CD14-positive monocyte (primary cell): ENCODE results near the gene AMOTL1. TPM values are rescaled to one million over a fixed set of nuclear protein-coding genes. Genes with fewer than 3 reads are reported as not detected.
"Not testable (repeated sequence)": the region's sequence is repeated elsewhere in the genome, so short reads cannot be mapped to it uniquely, and the experiment has no call there.

Source experiments
- DNase-seq, 3 donors: peaks; one replicate each; pipeline ENCODE4 v3.0.0-alpha.2; 2011 to 2022
- H2AFZ ChIP-seq: 2 replicates; pipeline ENCODE4 v1.6.0; 2012; ENCODE audit warnings: mild to moderate bottlenecking, low read depth, low read length, inconsistent platforms; ENCODE audit not compliant: insufficient read depth, poor library complexity, severe bottlenecking
- H3K27ac ChIP-seq, 2 donors: 1 replicate in 1 of 2; 2 replicates in 1 of 2; pipeline ENCODE4 v1.5.1; 2012 to 2013; ENCODE audit warnings: low read length in 2 of 2, control low read depth in 1 of 2, inconsistent platforms in 1 of 2, low read depth in 1 of 2, mild to moderate bottlenecking in 1 of 2
- H3K27me3 ChIP-seq, 2 donors: one replicate each; pipeline versions ENCODE4 v1.6.0 to v1.6.1; 2011 to 2013; ENCODE audit warnings: low read length in 2 of 2; ENCODE audit not compliant: control insufficient read depth in 2 of 2, insufficient read depth in 2 of 2
- H3K36me3 ChIP-seq, 2 donors: replicated peaks in 1 of 2; 1 replicate in 1 of 2; 2 replicates in 1 of 2; pipeline versions ENCODE4 v1.5.1 to v1.6.1; 2012 to 2013; ENCODE audit warnings: low read length in 2 of 2, control low read depth in 1 of 2, inconsistent platforms in 1 of 2, mild to moderate bottlenecking in 1 of 2; ENCODE audit not compliant: insufficient read depth in 2 of 2, control insufficient read depth in 1 of 2
- H3K4me1 ChIP-seq, 2 donors: 1 replicate in 1 of 2; 2 replicates in 1 of 2; pipeline versions ENCODE4 v1.5.1 to v1.6.1; 2012 to 2013; ENCODE audit warnings: low read length in 2 of 2, control low read depth in 1 of 2, inconsistent platforms in 1 of 2, mild to moderate bottlenecking in 1 of 2, moderate library complexity in 1 of 2; ENCODE audit not compliant: insufficient read depth in 2 of 2, control insufficient read depth in 1 of 2
- H3K4me2 ChIP-seq: replicated peaks from 2 replicates; pipeline ENCODE3; 2012; ENCODE audit warnings: low read length, moderate library complexity, mild to moderate bottlenecking; ENCODE audit not compliant: poor library complexity, severe bottlenecking; ENCODE audit errors: extremely low read depth
- H3K4me3 ChIP-seq, 3 experiments: fragments of 200-600 bp in 1 of 3; sonication (generic) in 1 of 3; replicated peaks in 1 of 3; 1 replicate in 2 of 3; 2 replicates in 1 of 3; pipeline ENCODE4 v1.5.1; 2011 to 2013; ENCODE audit warnings: low read length in 3 of 3, mild to moderate bottlenecking in 3 of 3, control low read depth in 2 of 3, low read depth in 2 of 3, inconsistent platforms in 1 of 3, moderate library complexity in 1 of 3
- H3K79me2 ChIP-seq: 2 replicates; pipeline ENCODE4 v1.6.0; 2012; ENCODE audit warnings: mild to moderate bottlenecking, control low read depth, inconsistent platforms, low read length, moderate library complexity; ENCODE audit not compliant: insufficient read depth
- H3K9ac ChIP-seq: 2 replicates; pipeline ENCODE4 v1.6.0; 2017; ENCODE audit warnings: low read length, mild to moderate bottlenecking; ENCODE audit not compliant: insufficient read depth, poor library complexity, severe bottlenecking
- H3K9me3 ChIP-seq, 2 donors: replicated peaks in 1 of 2; 1 replicate in 1 of 2; 2 replicates in 1 of 2; pipeline versions ENCODE4 v1.5.1 to v1.6.1; 2012 to 2013; ENCODE audit warnings: low read length in 2 of 2, control low read depth in 1 of 2; ENCODE audit not compliant: control insufficient read depth in 1 of 2, insufficient read depth in 1 of 2
- H4K20me1 ChIP-seq: 2 replicates; pipeline ENCODE4 v1.6.0; 2012; ENCODE audit warnings: mild to moderate bottlenecking, low read length, control low read depth, moderate library complexity; ENCODE audit not compliant: insufficient read depth
- H3K27ac Mint-ChIP-seq, 7 donors: one replicate each; pipeline ENCODE4 v1.8.0; 2020; ENCODE audit warnings: mild to moderate bottlenecking in 7 of 7, mixed read lengths in 7 of 7, moderate library complexity in 6 of 7, inconsistent platforms in 2 of 7
- H3K27me3 Mint-ChIP-seq, 3 donors: one replicate each; pipeline ENCODE4 v1.8.0; 2021 to 2022; ENCODE audit warnings: low read depth in 3 of 3, mild to moderate bottlenecking in 3 of 3, mixed read lengths in 3 of 3, moderate library complexity in 3 of 3, inconsistent platforms in 1 of 3
- H3K36me3 Mint-ChIP-seq, 2 donors: one replicate each; pipeline ENCODE4 v1.8.0; 2020; ENCODE audit warnings: mixed read lengths in 2 of 2, inconsistent platforms in 1 of 2, mild to moderate bottlenecking in 1 of 2
- H3K4me1 Mint-ChIP-seq: one replicate; pipeline ENCODE4 v1.8.0; 2020; ENCODE audit warnings: mild to moderate bottlenecking, mixed read lengths
- H3K4me3 Mint-ChIP-seq, 2 donors: one replicate each; pipeline ENCODE4 v1.8.0; 2020; ENCODE audit warnings: mild to moderate bottlenecking in 2 of 2, mixed read lengths in 2 of 2, moderate library complexity in 1 of 2
- H3K9me3 Mint-ChIP-seq, 7 donors: one replicate each; pipeline ENCODE4 v1.8.0; 2020 to 2022; ENCODE audit warnings: mixed read lengths in 7 of 7, mild to moderate bottlenecking in 6 of 7, moderate library complexity in 6 of 7, inconsistent platforms in 2 of 7
- CTCF ChIP-seq: fragments of 200-600 bp; IDR thresholded peaks from one replicate; pipeline ENCODE4 v1.8.0; 2022; ENCODE audit warnings: antibody characterized with exemption, mild to moderate bottlenecking
- WGBS: methylation state at CpG from one replicate; pipeline ENCODE4 v1.1.5; 2013; ENCODE audit warnings: missing lambda C conversion rate; ENCODE audit not compliant: insufficient coverage; 5-methylcytosine and 5-hydroxymethylcytosine counted together
- intact Hi-C, 2 donors: fragments of 100-400 bp; cut with micrococcal nuclease; formaldehyde crosslinking; loops; one replicate each; pipeline versions ENCODE4 v1.15.0 to v1.15.1; 2023
- polyA plus RNA-seq, 3 donors: library from polyadenylated mRNA; depleted of rRNA in 1 of 3; unstranded in 2 of 3; stranded (reverse) in 1 of 3; fragments of 300-500 nt in 2 of 3; fragments of >200 nt in 1 of 3; fragmentation: Illumina TruSeq in 2 of 3; gene quantifications; 1 replicate in 2 of 3; 2 replicates in 1 of 3; pipeline ENCODE4 v1.2.3, GENCODE V29; 2012 to 2021

Gene AMOTL1
- polyA plus RNA-seq, 3 donors: 0.41 to 0.66 (median 0.46) TPM

- Mint-ChIP-seq H3K27me3 (peaks cover 0 to 3% (median 0%) of the 10 kb centered on the region in 3 donors), H3K4me3 (no peak overlapping the region), H3K4me1 (no peaks in the 10 kb centered on the region), H3K9me3 (no peaks in the 10 kb centered on the region), H3K27ac (no peak overlapping the region), H3K36me3 (no peaks in the 10 kb centered on the region)
- TF ChIP-seq CTCF: no peak
- H3K4me1 ChIP-seq: no peaks in the 10 kb centered on the region
- no peak overlapping the region for H3K4me2 ChIP-seq
- H3K36me3 ChIP-seq: no peaks in the 10 kb centered on the region
- no peak overlapping the region for H3K4me3 ChIP-seq
- DNase-seq: no peak
- no peak overlapping the region for H2AFZ ChIP-seq
- no CpG with 5 or more reads among the region's 1 CpG for WGBS
- intact Hi-C loops: no loop called here
- H3K27ac ChIP-seq: no peak overlapping the region
- no peaks in the 10 kb centered on the region for H3K79me2 ChIP-seq
- no peaks in the 10 kb centered on the region for H4K20me1 ChIP-seq
- H3K9me3 ChIP-seq: no peaks in the 10 kb centered on the region
- no peaks in the 10 kb centered on the region for H3K27me3 ChIP-seq
- no peak overlapping the region for H3K9ac ChIP-seq
Measured at GRCh38 chr11:94910779-94911178, 142.6 kb downstream of the AMOTL1 start.

GRCh38 chr11:94912806-94913205 lies 144.7 kb downstream of the AMOTL1 start:
- no peak overlapping the region for H3K4me3 Mint-ChIP-seq
- H3K4me2 ChIP-seq: no peak overlapping the region
- intact Hi-C loops: no loop called here
- H2AFZ ChIP-seq: no peak overlapping the region
- H3K79me2 ChIP-seq: no peaks in the 10 kb centered on the region
- no peaks in the 10 kb centered on the region for H4K20me1 ChIP-seq
- H3K27ac ChIP-seq: no peak overlapping the region
- no peaks in the 10 kb centered on the region for H3K36me3 ChIP-seq
- DNase-seq: no peak
- H3K27me3 ChIP-seq: no peaks in the 10 kb centered on the region
- H3K9ac ChIP-seq: no peak overlapping the region
- H3K4me1 ChIP-seq: no peaks in the 10 kb centered on the region
- no CpG with 5 or more reads among the region's 9 CpGs for WGBS
- H3K9me3 Mint-ChIP-seq: peaks cover 0 to 2% (median 0%) of the 10 kb centered on the region in 7 donors
- H3K36me3 Mint-ChIP-seq: no peaks in the 10 kb centered on the region
- no peak overlapping the region for H3K27ac Mint-ChIP-seq
- H3K4me3 ChIP-seq: no peak overlapping the region
- peaks cover 0 to 4% (median 0%) of the 10 kb centered on the region in 3 donors for H3K27me3 Mint-ChIP-seq
- no peaks in the 10 kb centered on the region for H3K9me3 ChIP-seq
- TF ChIP-seq CTCF: no peak
- no peaks in the 10 kb centered on the region for H3K4me1 Mint-ChIP-seq

GRCh38 chr11:94913718-94914394 lies 145.7 kb downstream of the AMOTL1 start:
- H3K27me3 ChIP-seq, H3K79me2 ChIP-seq, H3K9me3 ChIP-seq, intact Hi-C loops, H3K9ac ChIP-seq, H3K4me1 Mint-ChIP-seq, H3K9me3 Mint-ChIP-seq, H3K36me3 Mint-ChIP-seq, H3K36me3 ChIP-seq, H3K4me1 ChIP-seq, H2AFZ ChIP-seq, H3K4me3 Mint-ChIP-seq, H3K4me3 ChIP-seq, H3K4me2 ChIP-seq, DNase-seq, H3K27ac Mint-ChIP-seq, H4K20me1 ChIP-seq, H3K27ac ChIP-seq, H3K27me3 Mint-ChIP-seq: not testable (repeated sequence)
- WGBS: 92% methylated on average over 1 of the region's 2 CpGs
